Stimulated activated CD8-positive, alpha-beta memory T cell treated with anti-CD3 and anti-CD28 coated beads, Interleukin-4, amount 100 ng/mL, for 48 hours (primary cell): ENCODE results near the gene MS4A12.
"Not testable (repeated sequence)": the region's sequence is repeated elsewhere in the genome, so short reads cannot be mapped to it uniquely, and the experiment has no call there.

Experiments
- DNase-seq: peaks from one replicate; pipeline ENCODE4 v3.0.0-alpha.2; 2020

MS4A12 gene

GRCh38 chr11:60492488-60493009 is at the start of gene MS4A12:
TSS of gene MS4A12 (plus strand) at chr11:60492778. CDS start at chr11:60497319, 4,541 bp downstream.
- no peak for DNase-seq

- DNase-seq = no peak
These were observed 45.5 kb upstream of the MS4A12 start for GRCh38 chr11:60447070-60447469.

- no peak for DNase-seq
These were observed 44.7 kb upstream of the MS4A12 start for GRCh38 chr11:60447846-60448245.

- DNase-seq = not testable (repeated sequence)
These were observed 41.4 kb upstream of the MS4A12 start for GRCh38 chr11:60451185-60451584.

GRCh38 chr11:60454212-60454611 is 38.4 kb upstream of the MS4A12 start:
- no peak for DNase-seq

- DNase-seq = no peak
These were observed 37.0 kb upstream of the MS4A12 start, which contains the start of gene MS4A1 for GRCh38 chr11:60455531-60456042. TSS of gene MS4A1 (plus strand) at chr11:60455847. CDS start at chr11:60462375, 6,528 bp downstream.

- DNase-seq = no peak
These were observed 35.0 kb upstream of the MS4A12 start for GRCh38 chr11:60457576-60457975.

- no peak for DNase-seq
These were observed 33.2 kb upstream of the MS4A12 start for GRCh38 chr11:60459345-60459744.

GRCh38 chr11:60468829-60469228 is 23.7 kb upstream of the MS4A12 start:
- no peak for DNase-seq

- no peak for DNase-seq
These were observed 22.9 kb upstream of the MS4A12 start for GRCh38 chr11:60469723-60470122.

GRCh38 chr11:60477035-60477445 is 15.5 kb upstream of the MS4A12 start:
- DNase-seq = no peak

- no peak for DNase-seq
These were observed 10.2 kb upstream of the MS4A12 start for GRCh38 chr11:60482361-60482760.

- DNase-seq = no peak
These were observed 6.6 kb upstream of the MS4A12 start for GRCh38 chr11:60485987-60486386.

- no peak for DNase-seq
These were observed 876 bp downstream of the MS4A12 start for GRCh38 chr11:60493454-60493853.

- no peak for DNase-seq
These were observed 5.8 kb downstream of the MS4A12 start for GRCh38 chr11:60498399-60498798.

GRCh38 chr11:60498853-60499252 is 6.3 kb downstream of the MS4A12 start:
- no peak for DNase-seq

GRCh38 chr11:60500276-60500910 is 7.8 kb downstream of the MS4A12 start:
- no peak for DNase-seq

GRCh38 chr11:60502221-60502775 is 9.7 kb downstream of the MS4A12 start:
- DNase-seq = no peak

GRCh38 chr11:60504219-60504905 is 11.8 kb downstream of the MS4A12 start:
- no peak for DNase-seq

GRCh38 chr11:60509609-60510008 is 17.0 kb downstream of the MS4A12 start:
- DNase-seq = not testable (repeated sequence)

- DNase-seq = not testable (repeated sequence)
These were observed 17.6 kb downstream of the MS4A12 start for GRCh38 chr11:60510209-60510608.

GRCh38 chr11:60511393-60511792 is 18.8 kb downstream of the MS4A12 start:
- DNase-seq = no peak

GRCh38 chr11:60512651-60513225 is 20.2 kb downstream of the MS4A12 start:
- no peak for DNase-seq
